B cell (primary cell): ENCODE results near the gene MBP. TPM values are rescaled to one million over a fixed set of nuclear protein-coding genes. Genes with fewer than 3 reads are reported as not detected.
A peak's percentile ranks its signal among the peaks of the same experiment; 100 is the strongest.

ENCODE experiments used
- ATAC-seq: fragments of 200-7000 bp; cut with Tn5 transposase; one replicate; pipeline ENCODE4 v1.10.0; 2021; ENCODE audit warnings: low read depth, mild to moderate bottlenecking, moderate number of reproducible peaks, moderate library complexity
- CTCF ChIA-PET: fragments of 350-600 bp; sonication (Branson Sonifier 250); formaldehyde crosslinking; loops from one replicate; lab custom pipeline; 2021; ENCODE audit warnings: antibody characterized with exemption, inconsistent platforms; lab: Charles Lee
- POLR2A ChIA-PET: fragments of 350-600 bp; sonication (Branson Sonifier 250); formaldehyde crosslinking; loops from one replicate; lab custom pipeline; 2021; ENCODE audit warnings: antibody characterized with exemption; lab: Charles Lee
- DNase-seq: peaks from one replicate; pipeline ENCODE4 v3.0.0; 2013
- H2AFZ ChIP-seq: 2 replicates; pipeline ENCODE4 v1.6.1; 2012; ENCODE audit warnings: mild to moderate bottlenecking, low read depth, low read length; ENCODE audit not compliant: insufficient read depth, poor library complexity, severe bottlenecking
- H3K27ac ChIP-seq, 2 donors: 1 replicate in 1 of 2; 2 replicates in 1 of 2; pipeline ENCODE4 v1.5.1; 2012 to 2013; ENCODE audit warnings: low read length in 2 of 2, mild to moderate bottlenecking in 2 of 2, moderate library complexity in 1 of 2
- H3K27me3 ChIP-seq, 4 experiments: fragments of 200-600 bp in 1 of 4; sonication (generic) in 1 of 4; replicated peaks in 1 of 4; 1 replicate in 2 of 4; 2 replicates in 2 of 4; pipeline versions ENCODE4 v1.6.1 to v1.7.0; 2013 to 2016; ENCODE audit warnings: low read length in 3 of 4, mild to moderate bottlenecking in 2 of 4, mixed read lengths in 1 of 4, moderate library complexity in 1 of 4; ENCODE audit not compliant: insufficient read depth in 4 of 4, control insufficient read depth in 3 of 4; ENCODE audit errors: control extremely low read depth in 1 of 4
- H3K36me3 ChIP-seq, 2 experiments: replicated peaks in 1 of 2; 1 replicate in 1 of 2; 2 replicates in 1 of 2; pipeline versions ENCODE4 v1.6.1 to v1.7.1; 2013; ENCODE audit warnings: low read length in 1 of 2; ENCODE audit not compliant: insufficient read depth in 2 of 2, control insufficient read depth in 1 of 2; ENCODE audit errors: control extremely low read depth in 1 of 2, extremely low read depth in 1 of 2
- H3K4me1 ChIP-seq, 2 donors: fragments of 200-600 bp in 1 of 2; sonication (generic) in 1 of 2; 1 replicate in 1 of 2; 2 replicates in 1 of 2; pipeline versions ENCODE4 v1.5.1 to v1.6.1; 2013 to 2017; ENCODE audit warnings: low read length in 2 of 2; ENCODE audit not compliant: control insufficient read depth in 2 of 2, insufficient read depth in 2 of 2
- H3K4me2 ChIP-seq: replicated peaks from 2 replicates; pipeline ENCODE3; 2012; ENCODE audit warnings: mild to moderate bottlenecking, low read depth, low read length; ENCODE audit not compliant: poor library complexity, severe bottlenecking
- H3K4me3 ChIP-seq, 5 experiments: fragments of 200-600 bp in 1 of 5; sonication (generic) in 1 of 5; 1 replicate in 3 of 5; 2 replicates in 2 of 5; pipeline versions ENCODE4 v1.5.1 to v1.7.0; 2011 to 2016; ENCODE audit warnings: low read length in 4 of 5, mild to moderate bottlenecking in 4 of 5, low read depth in 2 of 5, control low read depth in 1 of 5, moderate library complexity in 1 of 5; ENCODE audit not compliant: insufficient read depth in 1 of 5; ENCODE audit errors: control extremely low read depth in 1 of 5, extremely low read depth in 1 of 5
- H3K79me2 ChIP-seq: fragments of 200-600 bp; sonication (generic); one replicate; pipeline ENCODE4 v1.6.0; 2016; ENCODE audit warnings: low read length; ENCODE audit not compliant: control insufficient read depth, insufficient read depth
- H3K9ac ChIP-seq: fragments of 200-600 bp; sonication (generic); 2 replicates; pipeline ENCODE4 v1.6.1; 2017; ENCODE audit warnings: mild to moderate bottlenecking, low read length, moderate library complexity
- H3K9me3 ChIP-seq, 3 donors: one replicate each; pipeline versions ENCODE4 v1.6.1 to v1.7.1; 2013; ENCODE audit warnings: low read length in 2 of 3; ENCODE audit not compliant: control insufficient read depth in 2 of 3, insufficient read depth in 1 of 3; ENCODE audit errors: control extremely low read depth in 1 of 3
- H4K20me1 ChIP-seq: 2 replicates; pipeline ENCODE4 v1.6.0; 2012; ENCODE audit warnings: mild to moderate bottlenecking, low read length; ENCODE audit not compliant: insufficient read depth, control insufficient read depth, poor library complexity, severe bottlenecking
- H3K27ac Mint-ChIP-seq: one replicate; pipeline ENCODE4 v1.8.0; 2021; ENCODE audit warnings: mixed read lengths
- H3K27me3 Mint-ChIP-seq: one replicate; pipeline ENCODE4 v1.8.0; 2021; ENCODE audit warnings: mixed read lengths
- H3K4me1 Mint-ChIP-seq: one replicate; pipeline ENCODE4 v1.8.0; 2021; ENCODE audit warnings: mixed read lengths
- H3K4me3 Mint-ChIP-seq: one replicate; pipeline ENCODE4 v1.8.0; 2021; ENCODE audit warnings: mixed read lengths
- H3K9me3 Mint-ChIP-seq: one replicate; pipeline ENCODE4 v1.8.0; 2022; ENCODE audit warnings: mixed read lengths; ENCODE audit not compliant: insufficient read depth
- CTCF ChIP-seq: fragments of 200-600 bp; IDR thresholded peaks from one replicate; pipeline ENCODE4 v1.8.0; 2022; ENCODE audit warnings: antibody characterized with exemption, mild to moderate bottlenecking
- EZH2 ChIP-seq: IDR thresholded peaks from 2 replicates; pipeline ENCODE4 v1.6.1; 2012; ENCODE audit warnings: borderline replicate concordance, low read depth, mild to moderate bottlenecking, moderate library complexity, low read length; ENCODE audit not compliant: insufficient read depth, poor library complexity, severe bottlenecking
- WGBS: methylation state at CpG from one replicate; pipeline ENCODE4 v1.1.5; 2013; ENCODE audit warnings: missing lambda C conversion rate; ENCODE audit not compliant: insufficient coverage; 5-methylcytosine and 5-hydroxymethylcytosine counted together
- intact Hi-C: fragments of 100-400 bp; cut with micrococcal nuclease; formaldehyde crosslinking; loops from one replicate; pipeline ENCODE4 v1.10.0; 2022
- polyA plus RNA-seq: library from polyadenylated mRNA; depleted of rRNA; stranded (reverse); fragments of >200 nt; gene quantifications from 2 replicates; pipeline ENCODE4 v1.2.3, GENCODE V29; 2012
- total RNA-seq, 2 donors: library from RNA; stranded (reverse); fragments of 120-200 nt in 1 of 2; gene quantifications; 1 replicate in 1 of 2; 2 replicates in 1 of 2; pipeline versions ENCODE4 v1.2.3 to v1.2.4, GENCODE V29; 2013 to 2022

The MBP gene
- total and polyA plus RNA-seq, 2 donors (not counting 1 experiment from before 2014, with no cell fraction given): 30.1 to 192 TPM

GRCh38 chr18:76972846-76973519, 159.6 kb downstream of the MBP start:
- Histone ChIP-seq H3K9me3 (no peaks in the 10 kb centered on the region), H3K27me3 (no peaks in the 10 kb centered on the region), H3K9ac (no peak overlapping the region), H3K4me3 (no peak overlapping the region), H3K27ac (no peak overlapping the region), H3K4me1 (peaks cover 20 to 21% of the 10 kb centered on the region in 2 donors), H2AFZ (no peak overlapping the region), H4K20me1 (no peaks in the 10 kb centered on the region), H3K4me2 (no peak overlapping the region), H3K36me3 (peaks cover 0 to 9% of the 10 kb centered on the region in 2 experiments), H3K79me2 (no peaks in the 10 kb centered on the region)
- TF ChIP-seq EZH2: no peak
- TF ChIP-seq CTCF: no peak
- Mint-ChIP-seq H3K9me3 (no peaks in the 10 kb centered on the region), H3K27me3 (no peaks in the 10 kb centered on the region), H3K4me3 (no peak overlapping the region), H3K27ac (peak overlapping the region; percentile 28), H3K4me1 (peaks cover 30% of the 10 kb centered on the region)
- ATAC-seq (no peak), DNase-seq (no peak)
- 92% methylated on average over 7 of the region's 13 CpGs for WGBS
- POLR2A ChIA-PET: no interaction called here
- CTCF ChIA-PET: interaction anchor here (13.3 to 15.9 kb wide), 2 partner anchors 7 to 8 kb away, joined by 287 read pairs; no protein-coding TSS in a partner anchor
- intact Hi-C loops: no loop called here

- H3K4me3 Mint-ChIP-seq: no peak overlapping the region
- H3K79me2 ChIP-seq: no peaks in the 10 kb centered on the region
- no peaks in the 10 kb centered on the region for H3K9me3 Mint-ChIP-seq
- DNase-seq (no peak), ATAC-seq (no peak)
- TF ChIP-seq EZH2 (no peak), CTCF (no peak)
- ChIA-PET CTCF (interaction anchor here (1.6 to 15.9 kb wide), 2 partner anchors 8 to 39 kb away, joined by 4 to 287 read pairs; no protein-coding TSS in a partner anchor), POLR2A (no interaction called here)
- no peaks in the 10 kb centered on the region for H4K20me1 ChIP-seq
- H3K36me3 ChIP-seq: peaks cover 0 to 9% of the 10 kb centered on the region in 2 experiments
- H3K4me3 ChIP-seq: no peak overlapping the region
- H3K27me3 Mint-ChIP-seq: no peaks in the 10 kb centered on the region
- H3K4me2 ChIP-seq: no peak overlapping the region
- WGBS: 96% methylated on average over 4 of the region's 6 CpGs
- no peak overlapping the region for H3K27ac Mint-ChIP-seq
- intact Hi-C loops: no loop called here
- H3K9me3 ChIP-seq: no peaks in the 10 kb centered on the region
- H3K9ac ChIP-seq: no peak overlapping the region
- no peaks in the 10 kb centered on the region for H3K27me3 ChIP-seq
- no peak overlapping the region for H2AFZ ChIP-seq
- H3K4me1 ChIP-seq: peaks cover 20 to 21% of the 10 kb centered on the region in 2 donors
- peaks cover 22% of the 10 kb centered on the region for H3K4me1 Mint-ChIP-seq
- no peak overlapping the region for H3K27ac ChIP-seq
Measured at GRCh38 chr18:76972241-76972640, 160.3 kb downstream of the MBP start.
